Smooth muscle cell (in vitro differentiated cells): Measurements from ENCODE around the gene MAN2B2. TPM values are rescaled to one million over a fixed set of nuclear protein-coding genes. Genes with fewer than 3 reads are reported as not detected.

ENCODE experiments used
- DNase-seq: peaks from one replicate; lab custom pipeline; 2025; ENCODE audit not compliant: unreplicated experiment; lab: John Stamatoyannopoulos, UW
- H2AFZ ChIP-seq: fragments of 200-600 bp; sonication (generic); 2 replicates; pipeline ENCODE4 v1.6.0; 2016; ENCODE audit warnings: antibody characterized with exemption, low read depth, mild to moderate bottlenecking
- H3F3A ChIP-seq: fragments of 200-600 bp; sonication (generic); 2 replicates; pipeline ENCODE4 v1.6.0; 2017; ENCODE audit warnings: antibody characterized with exemption, low read depth
- H3K27ac ChIP-seq: fragments of 200-600 bp; sonication (generic); 2 replicates; pipeline ENCODE4 v1.5.1; 2016; ENCODE audit warnings: low read depth, mild to moderate bottlenecking
- H3K27me3 ChIP-seq: fragments of 200-600 bp; sonication (generic); 2 replicates; pipeline ENCODE4 v1.6.1; 2016; ENCODE audit warnings: low read depth, mild to moderate bottlenecking
- H3K36me3 ChIP-seq: fragments of 200-600 bp; sonication (generic); 2 replicates; pipeline ENCODE4 v1.5.1; 2016; ENCODE audit warnings: low read depth
- H3K4me1 ChIP-seq: fragments of 200-600 bp; sonication (generic); 2 replicates; pipeline ENCODE4 v1.5.1; 2016; ENCODE audit warnings: low read depth
- H3K4me2 ChIP-seq: fragments of 200-600 bp; sonication (generic); 2 replicates; pipeline ENCODE4 v1.6.0; 2016; ENCODE audit warnings: mild to moderate bottlenecking
- H3K4me3 ChIP-seq: fragments of 200-600 bp; sonication (generic); 2 replicates; pipeline ENCODE4 v1.5.1; 2016; ENCODE audit warnings: mild to moderate bottlenecking
- H3K79me2 ChIP-seq: fragments of 200-600 bp; sonication (generic); 2 replicates; pipeline ENCODE4 v1.6.0; 2016; ENCODE audit warnings: low read depth, mild to moderate bottlenecking
- H3K9ac ChIP-seq: fragments of 200-600 bp; sonication (generic); 2 replicates; pipeline ENCODE4 v1.6.0; 2016; ENCODE audit warnings: low read depth
- H3K9me3 ChIP-seq: fragments of 200-600 bp; sonication (generic); replicated peaks from 2 replicates; pipeline ENCODE4 v1.5.1; 2016; ENCODE audit warnings: low read depth
- H4K20me1 ChIP-seq: fragments of 200-600 bp; sonication (generic); 2 replicates; pipeline ENCODE4 v1.6.0; 2016; ENCODE audit warnings: low read depth
- WGBS: methylation state at CpG from one replicate; pipeline ENCODE4 v1.1.7; 2016; ENCODE audit warnings: low lambda C conversion rate; 5-methylcytosine and 5-hydroxymethylcytosine counted together
- polyA plus RNA-seq: library from polyadenylated mRNA; unstranded; fragments of >200 nt; fragmentation: Nextera tagmentation; extraction: Ambion mirVana; gene quantifications from 2 replicates; pipeline ENCODE4 v1.2.1, GENCODE V29; 2016
- total RNA-seq: library from RNA; depleted of rRNA; stranded (reverse); fragments of >200 nt; gene quantifications from 2 replicates; pipeline ENCODE4 v1.2.3, GENCODE V29; 2014
- TF ChIP-seq, protein P1 (sequence below): fragments of 200-600 bp; sonication (generic); IDR thresholded peaks from 2 replicates; pipeline ENCODE4 v1.5.1; 2017; ENCODE audit warnings: borderline replicate concordance, mild to moderate bottlenecking, antibody characterized with exemption; ENCODE audit not compliant: insufficient read depth, poor library complexity, severe bottlenecking

Gene MAN2B2
- total and polyA plus RNA-seq, 2 experiments from 2014 or later, result 14.5 to 18.3 TPM

DNA sequence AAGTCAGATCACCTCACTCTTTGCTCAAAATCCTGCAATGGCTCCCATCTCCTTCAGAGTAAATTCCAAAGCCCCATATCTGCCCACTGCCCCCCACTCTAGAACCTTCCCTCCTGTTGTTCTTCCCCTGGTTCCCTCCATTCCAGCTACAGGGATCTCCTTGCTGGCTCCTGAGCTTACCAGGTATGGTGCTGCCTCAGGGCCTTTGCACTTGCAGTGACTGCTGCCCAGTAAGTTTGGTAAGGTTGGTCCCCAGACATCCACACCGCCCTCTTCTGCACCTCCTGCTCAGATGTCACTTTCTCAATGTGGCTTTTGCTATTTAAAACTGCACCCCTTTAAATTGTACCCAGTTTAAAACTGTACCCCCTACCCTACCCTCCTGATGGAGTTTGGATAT, 7.8 kb upstream of the MAN2B2 start:
- H3K4me1 ChIP-seq, result peaks cover 3% of the 10 kb centered on the region
- no peak overlapping the region for H3K4me3 ChIP-seq
- WGBS, result 95% methylated on average over 1 of the region's 1 CpG
- no peak overlapping the region for H3K27ac ChIP-seq
- DNase-seq, result no peak
- TF ChIP-seq, protein P1, sequence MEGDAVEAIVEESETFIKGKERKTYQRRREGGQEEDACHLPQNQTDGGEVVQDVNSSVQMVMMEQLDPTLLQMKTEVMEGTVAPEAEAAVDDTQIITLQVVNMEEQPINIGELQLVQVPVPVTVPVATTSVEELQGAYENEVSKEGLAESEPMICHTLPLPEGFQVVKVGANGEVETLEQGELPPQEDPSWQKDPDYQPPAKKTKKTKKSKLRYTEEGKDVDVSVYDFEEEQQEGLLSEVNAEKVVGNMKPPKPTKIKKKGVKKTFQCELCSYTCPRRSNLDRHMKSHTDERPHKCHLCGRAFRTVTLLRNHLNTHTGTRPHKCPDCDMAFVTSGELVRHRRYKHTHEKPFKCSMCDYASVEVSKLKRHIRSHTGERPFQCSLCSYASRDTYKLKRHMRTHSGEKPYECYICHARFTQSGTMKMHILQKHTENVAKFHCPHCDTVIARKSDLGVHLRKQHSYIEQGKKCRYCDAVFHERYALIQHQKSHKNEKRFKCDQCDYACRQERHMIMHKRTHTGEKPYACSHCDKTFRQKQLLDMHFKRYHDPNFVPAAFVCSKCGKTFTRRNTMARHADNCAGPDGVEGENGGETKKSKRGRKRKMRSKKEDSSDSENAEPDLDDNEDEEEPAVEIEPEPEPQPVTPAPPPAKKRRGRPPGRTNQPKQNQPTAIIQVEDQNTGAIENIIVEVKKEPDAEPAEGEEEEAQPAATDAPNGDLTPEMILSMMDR, result no peak
- no peak overlapping the region for H3K4me2 ChIP-seq
- peaks cover 37% of the 10 kb centered on the region for H3K27me3 ChIP-seq
- H3K9me3 ChIP-seq, result no peaks in the 10 kb centered on the region
- H3K36me3 ChIP-seq, result no peaks in the 10 kb centered on the region
- H3K79me2 ChIP-seq, result no peaks in the 10 kb centered on the region
- no peaks in the 10 kb centered on the region for H4K20me1 ChIP-seq
- H3K9ac ChIP-seq, result no peak overlapping the region
- H2AFZ ChIP-seq, result no peak overlapping the region
- H3F3A ChIP-seq, result no peaks in the 10 kb centered on the region

- Histone ChIP-seq H3K9me3 (no peaks in the 10 kb centered on the region), H4K20me1 (no peaks in the 10 kb centered on the region), H3K27ac (no peak overlapping the region), H2AFZ (no peak overlapping the region), H3K4me1 (peaks cover 1% of the 10 kb centered on the region), H3K4me2 (no peak overlapping the region), H3K27me3 (peaks cover 28% of the 10 kb centered on the region), H3K79me2 (no peaks in the 10 kb centered on the region), H3F3A (no peaks in the 10 kb centered on the region), H3K36me3 (no peaks in the 10 kb centered on the region), H3K4me3 (no peak overlapping the region), H3K9ac (no peak overlapping the region)
- TF ChIP-seq, protein P1, result no peak
- DNase-seq, result no peak
- WGBS, result 90% methylated on average over 7 of the region's 7 CpGs
Measured at GRCh38 chr4:6568148-6568547, 6.8 kb upstream of the MAN2B2 start.

DNA sequence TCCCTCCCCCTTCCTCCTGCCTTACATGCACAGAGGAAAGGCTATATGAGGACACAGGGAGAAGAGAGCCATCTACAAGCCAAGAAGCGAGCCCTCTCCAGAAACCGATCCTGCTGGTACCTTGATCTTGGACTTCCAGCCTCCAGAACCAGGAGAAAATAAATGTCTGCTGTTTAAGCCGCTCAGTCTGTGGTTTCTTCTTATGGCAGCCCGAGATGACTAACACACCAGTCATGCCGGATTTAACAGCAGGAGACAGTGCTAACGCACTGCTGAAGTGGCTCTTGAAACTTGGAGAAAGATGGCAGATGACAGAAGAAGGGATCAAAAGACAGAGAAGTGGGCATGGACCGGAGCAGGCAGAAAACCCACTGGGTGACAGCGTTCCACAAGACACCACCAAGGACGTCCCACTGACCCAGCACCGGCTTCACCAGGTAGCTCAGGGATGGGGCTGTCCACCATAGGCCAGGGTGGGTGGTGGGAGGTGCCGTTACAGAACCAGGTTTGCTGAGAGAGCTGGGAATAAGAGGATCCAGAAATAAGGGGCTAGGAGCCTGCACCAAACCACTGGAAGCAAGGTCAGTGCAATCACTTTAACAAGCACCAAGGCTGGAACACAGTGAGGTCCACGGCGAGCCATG, 6.2 kb upstream of the MAN2B2 start:
- WGBS, result 48% methylated on average over 13 of the region's 13 CpGs
- Histone ChIP-seq H3K4me2 (no peak overlapping the region), H3K79me2 (no peaks in the 10 kb centered on the region), H3K9ac (no peak overlapping the region), H3K27me3 (peaks cover 25% of the 10 kb centered on the region), H4K20me1 (no peaks in the 10 kb centered on the region), H2AFZ (no peak overlapping the region), H3K4me1 (no peaks in the 10 kb centered on the region), H3F3A (no peaks in the 10 kb centered on the region), H3K9me3 (no peaks in the 10 kb centered on the region), H3K36me3 (no peaks in the 10 kb centered on the region), H3K4me3 (no peak overlapping the region), H3K27ac (no peak overlapping the region)
- no peak for DNase-seq
- TF ChIP-seq, protein P1, result no peak

DNA sequence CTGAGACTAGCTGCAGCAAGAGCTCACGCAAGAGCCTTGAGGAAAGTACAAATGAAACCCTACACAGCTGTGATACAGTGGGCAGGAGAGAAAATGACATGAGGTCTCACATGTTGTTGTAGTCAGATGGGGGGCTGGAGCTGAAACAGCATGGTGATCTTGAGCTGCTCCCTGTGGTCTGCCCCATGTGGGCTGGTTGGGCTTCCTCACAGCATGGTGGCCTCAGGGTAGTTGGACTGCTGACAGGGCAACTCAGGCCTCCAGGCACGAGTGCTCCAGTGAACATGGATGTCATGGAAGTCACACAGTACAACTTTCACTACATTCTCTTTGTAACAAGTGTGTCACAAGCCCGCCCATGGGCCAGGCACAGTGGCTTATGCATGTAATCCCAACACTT, 3.4 kb upstream of the MAN2B2 start:
- Histone ChIP-seq H3K27me3 (no peaks in the 10 kb centered on the region), H2AFZ (no peak overlapping the region), H3K27ac (no peak overlapping the region), H3K9me3 (no peaks in the 10 kb centered on the region), H3K79me2 (no peaks in the 10 kb centered on the region), H3K4me3 (no peak overlapping the region), H3K36me3 (no peaks in the 10 kb centered on the region), H4K20me1 (no peaks in the 10 kb centered on the region), H3K4me2 (no peak overlapping the region), H3K4me1 (peaks cover 3% of the 10 kb centered on the region), H3K9ac (no peak overlapping the region), H3F3A (no peaks in the 10 kb centered on the region)
- TF ChIP-seq, protein P1, result no peak
- WGBS, result 91% methylated on average over 3 of the region's 3 CpGs
- DNase-seq, result no peak
